ENCODE results near the gene TYMS.
A peak's percentile ranks its signal among the peaks of the same experiment; 100 is the strongest.

The TYMS gene

GRCh38 chr18:711310-711656 is 53.8 kb downstream of the TYMS start:
- WGBS, 2 experiments (ENCODE audit: insufficient coverage in 2 of 2) = 11 to 51% methylated on average over 3 to 5 of the region's 8 CpGs
- peaks cover 12% of the 10 kb centered on the region for H3K36me3 ChIP-seq (ENCODE audit: control insufficient read depth, insufficient read depth, low read length)
- peaks cover 4% of the 10 kb centered on the region for H3K9me3 ChIP-seq (ENCODE audit: control insufficient read depth, low read length)
- H3K27ac ChIP-seq (ENCODE audit: low read depth, low read length, severe bottlenecking) = no peak overlapping the region
- H3K4me1 ChIP-seq (ENCODE audit: control insufficient read depth, insufficient read depth, low read length, poor library complexity, severe bottlenecking) = no peaks in the 10 kb centered on the region
- H3K4me3 ChIP-seq (ENCODE audit: extremely low read depth, insufficient read depth, low read length, poor library complexity, severe bottlenecking) = peak overlapping the region; percentile 65

GRCh38 chr18:711657-712400 is 54.4 kb downstream of the TYMS start:
- H3K4me3 ChIP-seq (ENCODE audit: extremely low read depth, insufficient read depth, low read length, poor library complexity, severe bottlenecking) = peak overlapping the region; percentile 65
- H3K9me3 ChIP-seq (ENCODE audit: control insufficient read depth, low read length) = peaks cover 4% of the 10 kb centered on the region
- H3K36me3 ChIP-seq (ENCODE audit: control insufficient read depth, insufficient read depth, low read length) = peaks cover 8% of the 10 kb centered on the region
- no peaks in the 10 kb centered on the region for H3K4me1 ChIP-seq (ENCODE audit: control insufficient read depth, insufficient read depth, low read length, poor library complexity, severe bottlenecking)
- 0 to 1% methylated on average over 22 to 25 of the region's 42 CpGs for WGBS, 2 experiments (ENCODE audit: insufficient coverage in 2 of 2)
- H3K27ac ChIP-seq (ENCODE audit: low read depth, low read length, severe bottlenecking) = peak overlapping the region; percentile 43

- no peaks in the 10 kb centered on the region for H3K4me1 ChIP-seq (ENCODE audit: control insufficient read depth, insufficient read depth, low read length, poor library complexity, severe bottlenecking)
- H3K27ac ChIP-seq (ENCODE audit: low read depth, low read length, severe bottlenecking) = peak within 1 kb of the TSS; percentile 43
- 18 to 19% methylated on average over 59 to 69 of the region's 91 CpGs for WGBS, 2 experiments (ENCODE audit: insufficient coverage in 2 of 2)
- H3K9me3 ChIP-seq (ENCODE audit: control insufficient read depth, low read length) = peaks cover 4% of the 10 kb centered on the region
- peaks cover 8% of the 10 kb centered on the region for H3K36me3 ChIP-seq (ENCODE audit: control insufficient read depth, insufficient read depth, low read length)
- peak within 1 kb of the TSS; percentile 65 for H3K4me3 ChIP-seq (ENCODE audit: extremely low read depth, insufficient read depth, low read length, poor library complexity, severe bottlenecking)
Measured at GRCh38 chr18:712401-713134, 55.1 kb downstream of the TYMS start, which contains the start of gene ENOSF1. ENOSF1 (minus strand) TSS chr18:712630; CDS start chr18:712587, 43 bp downstream.

- H3K4me1 ChIP-seq (ENCODE audit: control insufficient read depth, insufficient read depth, low read length, poor library complexity, severe bottlenecking) = no peaks in the 10 kb centered on the region
- H3K27ac ChIP-seq (ENCODE audit: low read depth, low read length, severe bottlenecking) = no peak overlapping the region
- peaks cover 4% of the 10 kb centered on the region for H3K9me3 ChIP-seq (ENCODE audit: control insufficient read depth, low read length)
- peaks cover 6% of the 10 kb centered on the region for H3K36me3 ChIP-seq (ENCODE audit: control insufficient read depth, insufficient read depth, low read length)
- 89 to 99% methylated on average over 15 to 23 of the region's 23 CpGs for WGBS, 2 experiments (ENCODE audit: insufficient coverage in 2 of 2)
- peak overlapping the region; percentile 65 for H3K4me3 ChIP-seq (ENCODE audit: extremely low read depth, insufficient read depth, low read length, poor library complexity, severe bottlenecking)
Measured at GRCh38 chr18:713135-713490, 55.7 kb downstream of the TYMS start.

GRCh38 chr18:715626-716025 is 58.2 kb downstream of the TYMS start:
- Histone ChIP-seq H3K27ac (ENCODE audit: low read depth, low read length, severe bottlenecking) (no peak overlapping the region), H3K36me3 (ENCODE audit: control insufficient read depth, insufficient read depth, low read length) (peaks cover 11% of the 10 kb centered on the region), H3K4me1 (ENCODE audit: control insufficient read depth, insufficient read depth, low read length, poor library complexity, severe bottlenecking) (no peaks in the 10 kb centered on the region), H3K4me3 (ENCODE audit: extremely low read depth, insufficient read depth, low read length, poor library complexity, severe bottlenecking) (no peak overlapping the region), H3K9me3 (ENCODE audit: control insufficient read depth, low read length) (peaks cover 4% of the 10 kb centered on the region)
- 100% methylated on average over 1 of the region's 1 CpG; no CpG with 5 or more reads in 1 of the 2 experiments for whole genome bisulfite sequencing, 2 experiments (ENCODE audit: insufficient coverage in 2 of 2)

GRCh38 chr18:717003-717402 is 59.5 kb downstream of the TYMS start:
- WGBS, 2 experiments (ENCODE audit: insufficient coverage in 2 of 2) = 90 to 100% methylated on average over 1 to 3 of the region's 4 CpGs
- no peak overlapping the region for H3K27ac ChIP-seq (ENCODE audit: low read depth, low read length, severe bottlenecking)
- peaks cover 4% of the 10 kb centered on the region for H3K9me3 ChIP-seq (ENCODE audit: control insufficient read depth, low read length)
- no peak overlapping the region for H3K4me3 ChIP-seq (ENCODE audit: extremely low read depth, insufficient read depth, low read length, poor library complexity, severe bottlenecking)
- H3K4me1 ChIP-seq (ENCODE audit: control insufficient read depth, insufficient read depth, low read length, poor library complexity, severe bottlenecking) = no peaks in the 10 kb centered on the region
- peaks cover 16% of the 10 kb centered on the region for H3K36me3 ChIP-seq (ENCODE audit: control insufficient read depth, insufficient read depth, low read length)
